SK-N-SH treated with all-trans-retinoic acid at 6 μM for 48 hours (cell line): ENCODE measurements around the gene ADCYAP1R1.

ENCODE experiments used
- ARNTL ChIP-seq: fragments of 450-650 bp; formaldehyde crosslinking; IDR thresholded peaks from 2 replicates; pipeline ENCODE4 v1.5.0; 2020; ENCODE audit warnings: low read depth, mild to moderate bottlenecking, moderate library complexity, borderline replicate concordance
- ESRRG ChIP-seq: fragments of 250-450 bp; sonication (Bioruptor Pico); IDR thresholded peaks from 2 replicates; pipeline ENCODE4 v1.6.1; 2021; ENCODE audit warnings: mild to moderate bottlenecking
- GLIS3 ChIP-seq: fragments of 250-450 bp; sonication (Bioruptor Pico); IDR thresholded peaks from 2 replicates; pipeline ENCODE4 v1.5.0; 2020; ENCODE audit warnings: mild to moderate bottlenecking, moderate library complexity
- OSR1 ChIP-seq: fragments of 250-450 bp; sonication (Bioruptor Pico); IDR thresholded peaks from 2 replicates; pipeline ENCODE4 v1.8.0; 2022; ENCODE audit warnings: moderate library complexity, mild to moderate bottlenecking, inconsistent platforms
- POU6F1 ChIP-seq: fragments of 250-450 bp; sonication (Bioruptor Pico); IDR thresholded peaks from 2 replicates; pipeline ENCODE4 v1.8.0; 2021; ENCODE audit warnings: low read depth, mild to moderate bottlenecking, moderate library complexity, borderline replicate concordance
- RARB ChIP-seq: fragments of 250-450 bp; sonication (Bioruptor Pico); IDR thresholded peaks from 2 replicates; pipeline ENCODE4 v1.8.0; 2021; ENCODE audit warnings: mild to moderate bottlenecking, moderate library complexity
- SNAI2 ChIP-seq: fragments of 250-450 bp; sonication (Bioruptor Pico); IDR thresholded peaks from 2 replicates; pipeline ENCODE4 v1.5.0; 2020; ENCODE audit warnings: mild to moderate bottlenecking, moderate library complexity
- ZFP3 ChIP-seq: fragments of 250-450 bp; sonication (Bioruptor Pico); IDR thresholded peaks from 2 replicates; pipeline ENCODE4 v1.5.0; 2020; ENCODE audit warnings: mild to moderate bottlenecking, moderate library complexity
- ZNF8 ChIP-seq: fragments of 450-650 bp; formaldehyde crosslinking; IDR thresholded peaks from 2 replicates; pipeline ENCODE4 v1.5.0; 2020; ENCODE audit warnings: mild to moderate bottlenecking, moderate library complexity
- TF ChIP-seq, protein P1 (sequence below): fragments of 250-450 bp; sonication (Bioruptor Pico); IDR thresholded peaks from 2 replicates; pipeline ENCODE4 v1.5.0; 2020; ENCODE audit warnings: mild to moderate bottlenecking, moderate library complexity
- TF ChIP-seq, protein P2 (sequence below): fragments of 250-450 bp; sonication (Bioruptor Pico); IDR thresholded peaks from 2 replicates; pipeline ENCODE4 v1.5.1; 2020; ENCODE audit warnings: low read depth, mild to moderate bottlenecking, moderate library complexity
- TF ChIP-seq, protein P3 (sequence below): fragments of 250-450 bp; sonication (Bioruptor Pico); IDR thresholded peaks from 2 replicates; pipeline ENCODE4 v1.8.0; 2020; ENCODE audit warnings: mild to moderate bottlenecking, moderate library complexity, borderline replicate concordance

DNA sequence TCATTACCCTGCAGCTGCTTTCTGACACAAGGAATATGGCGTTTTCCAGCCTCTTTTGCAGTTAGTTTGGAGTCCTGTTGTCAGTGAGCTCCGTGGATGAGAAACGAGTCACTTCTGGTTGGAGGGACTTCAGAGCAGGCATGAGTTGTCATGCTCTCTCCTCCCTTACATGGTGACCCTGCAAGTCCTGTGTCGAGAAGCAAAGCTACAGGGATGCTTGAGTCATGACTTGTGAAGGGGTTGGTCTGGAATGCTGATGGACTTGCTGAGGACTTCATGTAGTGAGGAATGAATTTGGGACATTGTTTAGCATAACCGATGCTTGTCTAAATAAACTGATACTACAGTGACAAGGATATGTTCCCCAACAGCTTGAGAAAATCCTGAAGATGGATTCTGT is 108.8 kb downstream of the ADCYAP1R1 start:
- TF ChIP-seq ZNF8 (CRISPR knock-in tag) = no peak
- TF ChIP-seq, protein P1, sequence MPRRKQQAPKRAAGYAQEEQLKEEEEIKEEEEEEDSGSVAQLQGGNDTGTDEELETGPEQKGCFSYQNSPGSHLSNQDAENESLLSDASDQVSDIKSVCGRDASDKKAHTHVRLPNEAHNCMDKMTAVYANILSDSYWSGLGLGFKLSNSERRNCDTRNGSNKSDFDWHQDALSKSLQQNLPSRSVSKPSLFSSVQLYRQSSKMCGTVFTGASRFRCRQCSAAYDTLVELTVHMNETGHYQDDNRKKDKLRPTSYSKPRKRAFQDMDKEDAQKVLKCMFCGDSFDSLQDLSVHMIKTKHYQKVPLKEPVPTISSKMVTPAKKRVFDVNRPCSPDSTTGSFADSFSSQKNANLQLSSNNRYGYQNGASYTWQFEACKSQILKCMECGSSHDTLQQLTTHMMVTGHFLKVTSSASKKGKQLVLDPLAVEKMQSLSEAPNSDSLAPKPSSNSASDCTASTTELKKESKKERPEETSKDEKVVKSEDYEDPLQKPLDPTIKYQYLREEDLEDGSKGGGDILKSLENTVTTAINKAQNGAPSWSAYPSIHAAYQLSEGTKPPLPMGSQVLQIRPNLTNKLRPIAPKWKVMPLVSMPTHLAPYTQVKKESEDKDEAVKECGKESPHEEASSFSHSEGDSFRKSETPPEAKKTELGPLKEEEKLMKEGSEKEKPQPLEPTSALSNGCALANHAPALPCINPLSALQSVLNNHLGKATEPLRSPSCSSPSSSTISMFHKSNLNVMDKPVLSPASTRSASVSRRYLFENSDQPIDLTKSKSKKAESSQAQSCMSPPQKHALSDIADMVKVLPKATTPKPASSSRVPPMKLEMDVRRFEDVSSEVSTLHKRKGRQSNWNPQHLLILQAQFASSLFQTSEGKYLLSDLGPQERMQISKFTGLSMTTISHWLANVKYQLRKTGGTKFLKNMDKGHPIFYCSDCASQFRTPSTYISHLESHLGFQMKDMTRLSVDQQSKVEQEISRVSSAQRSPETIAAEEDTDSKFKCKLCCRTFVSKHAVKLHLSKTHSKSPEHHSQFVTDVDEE (CRISPR knock-in tag) = no peak
- no peak for TF ChIP-seq ARNTL
- no peak for TF ChIP-seq POU6F1
- no peak for TF ChIP-seq GLIS3 (CRISPR knock-in tag)
- no peak for TF ChIP-seq SNAI2
- TF ChIP-seq ZFP3 = no peak
- no peak for TF ChIP-seq OSR1 (CRISPR knock-in tag)
- TF ChIP-seq, protein P2, sequence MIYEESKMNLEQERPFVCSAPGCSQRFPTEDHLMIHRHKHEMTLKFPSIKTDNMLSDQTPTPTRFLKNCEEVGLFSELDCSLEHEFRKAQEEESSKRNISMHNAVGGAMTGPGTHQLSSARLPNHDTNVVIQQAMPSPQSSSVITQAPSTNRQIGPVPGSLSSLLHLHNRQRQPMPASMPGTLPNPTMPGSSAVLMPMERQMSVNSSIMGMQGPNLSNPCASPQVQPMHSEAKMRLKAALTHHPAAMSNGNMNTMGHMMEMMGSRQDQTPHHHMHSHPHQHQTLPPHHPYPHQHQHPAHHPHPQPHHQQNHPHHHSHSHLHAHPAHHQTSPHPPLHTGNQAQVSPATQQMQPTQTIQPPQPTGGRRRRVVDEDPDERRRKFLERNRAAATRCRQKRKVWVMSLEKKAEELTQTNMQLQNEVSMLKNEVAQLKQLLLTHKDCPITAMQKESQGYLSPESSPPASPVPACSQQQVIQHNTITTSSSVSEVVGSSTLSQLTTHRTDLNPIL (CRISPR knock-in tag) = no peak
- no peak for TF ChIP-seq RARB (CRISPR knock-in tag)
- TF ChIP-seq, protein P3, sequence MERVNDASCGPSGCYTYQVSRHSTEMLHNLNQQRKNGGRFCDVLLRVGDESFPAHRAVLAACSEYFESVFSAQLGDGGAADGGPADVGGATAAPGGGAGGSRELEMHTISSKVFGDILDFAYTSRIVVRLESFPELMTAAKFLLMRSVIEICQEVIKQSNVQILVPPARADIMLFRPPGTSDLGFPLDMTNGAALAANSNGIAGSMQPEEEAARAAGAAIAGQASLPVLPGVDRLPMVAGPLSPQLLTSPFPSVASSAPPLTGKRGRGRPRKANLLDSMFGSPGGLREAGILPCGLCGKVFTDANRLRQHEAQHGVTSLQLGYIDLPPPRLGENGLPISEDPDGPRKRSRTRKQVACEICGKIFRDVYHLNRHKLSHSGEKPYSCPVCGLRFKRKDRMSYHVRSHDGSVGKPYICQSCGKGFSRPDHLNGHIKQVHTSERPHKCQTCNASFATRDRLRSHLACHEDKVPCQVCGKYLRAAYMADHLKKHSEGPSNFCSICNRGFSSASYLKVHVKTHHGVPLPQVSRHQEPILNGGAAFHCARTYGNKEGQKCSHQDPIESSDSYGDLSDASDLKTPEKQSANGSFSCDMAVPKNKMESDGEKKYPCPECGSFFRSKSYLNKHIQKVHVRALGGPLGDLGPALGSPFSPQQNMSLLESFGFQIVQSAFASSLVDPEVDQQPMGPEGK (CRISPR knock-in tag) = no peak
- TF ChIP-seq ESRRG (CRISPR knock-in tag) = no peak
